Glomerular endothelial cell (primary cell): ENCODE results near the gene KDM5A. TPM values are rescaled to one million over a fixed set of nuclear protein-coding genes. Genes with fewer than 3 reads are reported as not detected.
"Not testable (repeated sequence)": the region's sequence is repeated elsewhere in the genome, so short reads cannot be mapped to it uniquely, and the experiment has no call there.

Source experiments
- DNase-seq: peaks from one replicate; pipeline ENCODE4 v3.0.0-alpha.2; 2011; ENCODE audit warnings: low read depth, low spot score; ENCODE audit errors: extremely low read depth
- total RNA-seq: library from RNA; depleted of rRNA; stranded (reverse); fragments of >200 nt; gene quantifications from 2 replicates; pipeline ENCODE4 v1.2.3, GENCODE V29; 2015

Gene KDM5A
- total RNA-seq, 1 donor from 2014 or later, result 70.1 TPM

DNA sequence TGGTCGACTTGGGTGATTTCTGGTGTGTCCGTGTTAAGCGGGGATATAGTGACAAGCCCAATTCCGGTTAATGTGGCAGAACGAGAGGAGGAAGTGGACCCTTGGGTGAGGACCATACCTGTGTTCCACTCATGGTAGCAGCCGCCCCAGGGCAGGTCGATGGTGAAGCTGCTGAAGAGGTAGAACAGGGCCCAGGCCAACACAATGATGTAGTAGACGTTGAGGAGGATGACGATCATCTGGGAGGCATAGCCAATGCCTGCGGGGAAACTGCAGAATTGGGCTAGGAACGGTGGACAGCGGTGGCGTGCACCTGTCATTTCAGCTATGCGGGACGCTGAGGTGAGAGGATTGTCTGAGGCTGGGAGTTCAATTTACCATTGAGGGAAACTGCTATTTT, 146.6 kb downstream of the KDM5A start:
- no peak for DNase-seq

DNA sequence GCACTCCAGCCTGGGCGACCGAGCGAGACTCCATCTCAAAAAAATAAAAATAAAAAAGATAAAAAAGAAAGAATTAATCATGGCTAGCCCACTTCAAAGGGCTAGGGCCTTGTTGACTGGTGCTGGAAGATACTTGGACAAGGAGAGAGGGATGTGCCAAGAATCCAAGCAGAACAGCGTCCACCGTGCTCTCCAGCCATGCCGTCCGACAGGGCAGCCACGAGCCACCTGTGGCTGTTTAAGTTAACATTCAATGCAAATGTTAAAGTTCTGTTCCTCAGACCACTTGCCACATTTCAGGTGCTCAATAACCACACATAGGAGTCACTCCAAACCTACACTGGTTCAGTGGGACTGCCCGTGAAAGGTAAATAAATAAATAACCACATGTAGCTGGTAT, 147.9 kb downstream of the KDM5A start:
- DNase-seq, result no peak

DNA sequence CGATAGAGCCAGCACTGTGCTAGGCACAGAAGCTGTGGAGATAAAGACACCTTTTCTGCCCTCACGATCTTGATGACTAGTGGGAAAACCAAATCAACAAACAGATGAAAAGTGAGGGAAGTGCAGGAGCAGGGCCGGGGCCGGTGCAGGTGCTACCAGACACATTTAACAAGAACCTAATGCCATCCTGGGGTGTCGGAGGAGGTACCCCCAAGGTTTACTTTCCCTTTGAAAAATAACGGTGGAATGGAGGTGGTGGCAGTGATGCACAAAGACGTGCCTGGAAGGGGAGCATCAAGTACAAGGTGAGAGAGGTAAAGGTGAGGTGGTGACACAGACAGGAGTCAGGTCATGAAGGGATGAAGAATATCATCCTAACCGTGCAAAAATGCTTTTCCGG, 148.6 kb downstream of the KDM5A start:
- no peak for DNase-seq

DNA sequence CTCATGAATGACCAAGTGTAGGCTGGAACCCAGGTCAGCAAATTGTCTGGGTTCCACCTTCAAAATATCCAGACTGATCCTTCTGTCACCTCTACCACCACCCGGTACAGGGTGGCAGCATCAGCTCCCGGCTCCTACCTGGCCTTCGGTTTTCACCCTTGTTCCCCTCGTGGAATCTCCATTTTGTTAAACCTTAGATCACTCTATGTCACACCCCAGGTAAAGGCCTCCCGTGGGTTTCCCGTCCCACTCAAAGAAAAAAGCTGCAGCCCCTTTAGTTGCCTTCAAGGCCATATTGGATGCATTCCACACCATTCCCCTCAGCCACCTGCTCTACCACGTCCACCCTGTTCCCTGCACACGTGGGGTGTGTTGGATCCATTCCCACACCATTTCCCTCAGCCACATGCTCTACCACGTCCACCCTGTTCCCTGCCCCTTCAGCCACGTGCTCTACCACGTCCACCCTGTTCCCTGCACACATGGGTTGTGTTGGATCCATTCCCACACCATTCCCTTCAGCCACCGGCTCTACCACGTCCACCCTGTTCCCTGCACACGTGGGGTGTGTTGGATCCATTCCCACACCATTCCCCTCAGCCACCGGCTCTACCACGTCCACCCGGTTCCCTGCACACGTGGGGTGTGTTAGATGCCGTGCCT, 150.3 kb downstream of the KDM5A start:
- no peak for DNase-seq

DNA sequence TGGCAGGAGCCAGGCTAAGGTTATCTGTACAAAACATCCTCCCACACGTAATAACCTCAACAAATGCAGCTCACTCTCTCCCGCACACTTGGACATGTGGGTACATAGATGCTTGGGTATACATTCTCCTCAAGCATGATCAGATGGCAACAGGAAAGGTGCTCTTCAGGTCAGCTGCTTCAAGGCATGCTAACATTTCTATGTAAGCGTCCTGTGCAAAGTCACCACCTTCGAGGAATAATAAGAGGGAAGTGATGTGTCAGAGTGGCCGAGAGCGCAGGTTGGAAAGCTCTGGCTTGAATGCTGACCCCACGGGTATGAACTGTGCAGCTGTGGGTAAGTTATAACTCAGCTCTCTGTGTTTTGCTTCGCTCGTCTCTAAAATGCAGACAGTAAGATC, 151.0 kb downstream of the KDM5A start:
- DNase-seq, result no peak

DNA sequence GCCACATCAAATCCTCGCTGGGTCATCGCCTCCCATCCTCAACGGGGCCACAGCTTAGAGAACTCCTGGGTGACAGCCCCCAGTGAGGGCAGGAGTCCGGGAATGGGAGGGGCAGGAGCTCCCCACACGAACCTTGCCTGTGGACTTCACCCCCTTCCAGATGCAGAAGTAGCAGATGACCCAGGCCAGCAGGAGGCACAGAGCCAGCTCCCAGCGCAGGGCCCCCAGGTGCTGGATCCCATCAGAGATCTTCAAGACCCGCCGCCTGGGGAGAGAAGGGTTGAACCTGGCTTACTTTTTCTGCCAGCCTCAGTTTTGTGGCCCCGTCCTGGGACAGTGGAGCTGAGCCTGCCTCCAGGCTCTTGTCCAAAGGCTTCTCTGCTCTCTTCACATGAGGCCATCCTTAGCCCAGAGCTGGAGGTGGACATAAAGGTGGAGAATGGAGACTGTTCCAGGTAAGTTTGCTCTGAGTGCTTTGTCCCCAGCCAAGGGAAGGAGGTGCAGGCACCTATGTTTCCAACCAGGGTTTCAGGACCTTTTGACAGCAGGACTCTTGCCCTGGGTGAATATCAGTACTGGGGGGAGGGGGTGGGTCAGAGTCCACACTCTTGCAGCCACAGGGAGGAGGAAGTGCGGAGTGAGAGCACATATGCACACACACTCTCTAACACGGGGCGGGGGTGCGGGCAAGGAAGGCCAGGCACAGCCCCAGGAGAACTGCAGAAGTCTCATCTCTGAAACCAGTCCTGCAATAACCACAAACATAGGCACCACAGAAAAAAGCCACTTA, 151.9 kb downstream of the KDM5A start:
- DNase-seq, result no peak

DNA sequence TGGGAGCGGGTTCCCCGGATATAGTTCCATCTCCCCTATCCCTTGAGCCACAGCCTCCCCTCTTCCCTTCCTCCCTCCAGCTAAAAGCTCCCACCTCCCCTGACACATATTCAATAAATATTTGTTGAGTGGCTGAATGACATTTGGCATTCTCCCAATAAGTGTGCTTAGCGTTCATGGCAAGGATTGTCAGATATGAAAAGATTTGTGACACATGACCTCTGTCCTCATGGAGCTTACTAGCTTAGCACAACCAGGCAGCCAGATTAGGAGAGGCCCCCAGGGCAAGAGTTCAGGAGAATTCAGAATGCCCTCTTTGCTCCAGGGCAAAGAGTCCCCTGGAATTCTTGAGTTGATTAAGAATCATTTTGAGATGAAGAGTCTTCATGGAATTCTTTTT, 152.7 kb downstream of the KDM5A start:
- DNase-seq, result no peak

DNA sequence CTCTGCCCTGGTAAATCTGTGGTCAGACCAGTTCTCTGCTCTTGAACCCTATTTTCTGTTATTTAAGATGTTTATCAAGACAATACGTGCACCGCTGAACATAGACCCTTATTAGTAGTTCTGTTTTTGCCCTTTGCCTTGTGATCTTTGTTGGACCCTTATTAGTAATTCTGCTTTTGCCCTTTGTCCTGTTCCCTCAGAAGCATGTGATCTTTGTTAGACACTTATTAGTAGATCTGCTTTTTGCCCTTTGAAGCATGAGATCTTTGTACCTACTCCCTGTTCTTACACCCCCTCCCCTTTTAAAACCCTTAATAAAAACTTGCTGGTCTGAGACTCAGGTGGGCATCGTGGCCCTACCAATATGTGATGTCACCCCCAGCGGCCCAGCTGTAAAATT, 153.2 kb downstream of the KDM5A start:
- DNase-seq, result not testable (repeated sequence)

DNA sequence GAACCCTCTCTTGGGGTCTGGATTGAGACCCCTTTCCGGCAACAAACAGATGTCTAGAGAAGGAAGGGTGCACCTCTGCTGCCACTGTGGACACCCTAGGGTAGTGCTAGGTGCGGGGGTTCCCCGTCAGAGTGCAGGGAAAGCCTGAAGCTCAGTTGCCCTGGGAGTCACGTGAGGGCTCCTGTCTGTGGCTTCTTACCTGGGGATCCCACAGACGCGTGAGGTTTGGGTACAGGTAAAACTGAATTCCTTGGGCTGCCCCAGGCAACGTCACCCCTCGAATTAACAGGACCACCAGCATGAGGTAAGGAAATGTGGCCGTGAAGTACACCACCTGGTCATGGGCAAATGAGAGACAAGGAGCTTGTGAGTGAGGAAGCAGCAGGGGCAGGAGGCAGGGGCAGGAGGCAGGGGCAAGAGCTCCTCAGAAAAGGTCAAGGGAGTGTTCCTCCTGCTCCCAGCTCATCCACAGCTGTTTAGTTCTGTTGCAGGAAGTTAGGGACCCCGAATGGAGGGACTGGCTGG, 154.2 kb downstream of the KDM5A start:
- no peak for DNase-seq

DNA sequence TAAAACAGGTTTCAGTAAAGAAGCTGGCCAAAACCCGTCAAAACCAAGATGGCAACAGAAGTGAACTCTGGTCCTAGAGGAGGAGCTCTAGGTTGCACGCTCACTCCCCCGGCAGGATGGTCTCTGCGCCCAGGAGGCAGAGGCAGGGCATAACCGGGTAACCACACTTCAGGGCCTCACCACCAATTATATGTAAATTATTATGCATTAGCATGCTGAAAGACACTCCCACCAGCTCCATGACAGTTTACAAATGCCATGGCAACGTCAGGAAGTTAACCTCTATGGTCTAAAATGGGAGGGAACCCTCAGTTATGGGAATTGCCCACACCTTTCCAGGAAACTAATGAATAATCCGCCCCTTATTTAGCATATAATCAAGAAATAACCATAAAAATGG, 155.1 kb downstream of the KDM5A start:
- DNase-seq, result no peak

DNA sequence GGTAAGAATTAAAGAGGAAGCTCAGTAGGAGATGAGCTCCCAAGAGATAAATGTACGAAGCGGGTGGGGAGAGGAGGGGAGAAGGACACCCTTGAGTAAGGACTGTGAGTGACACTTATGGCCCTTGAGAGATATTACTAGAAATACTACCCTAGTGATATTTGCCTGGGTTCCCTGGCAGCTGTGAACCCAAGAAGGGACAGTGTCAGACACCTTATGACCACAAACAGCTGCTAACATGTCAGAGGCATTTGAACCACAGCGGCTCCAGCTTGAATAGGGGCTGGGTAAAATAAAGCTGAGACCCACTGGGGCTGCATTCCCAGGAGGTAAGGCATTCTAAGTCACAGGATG, 155.5 kb downstream of the KDM5A start:
- no peak for DNase-seq

DNA sequence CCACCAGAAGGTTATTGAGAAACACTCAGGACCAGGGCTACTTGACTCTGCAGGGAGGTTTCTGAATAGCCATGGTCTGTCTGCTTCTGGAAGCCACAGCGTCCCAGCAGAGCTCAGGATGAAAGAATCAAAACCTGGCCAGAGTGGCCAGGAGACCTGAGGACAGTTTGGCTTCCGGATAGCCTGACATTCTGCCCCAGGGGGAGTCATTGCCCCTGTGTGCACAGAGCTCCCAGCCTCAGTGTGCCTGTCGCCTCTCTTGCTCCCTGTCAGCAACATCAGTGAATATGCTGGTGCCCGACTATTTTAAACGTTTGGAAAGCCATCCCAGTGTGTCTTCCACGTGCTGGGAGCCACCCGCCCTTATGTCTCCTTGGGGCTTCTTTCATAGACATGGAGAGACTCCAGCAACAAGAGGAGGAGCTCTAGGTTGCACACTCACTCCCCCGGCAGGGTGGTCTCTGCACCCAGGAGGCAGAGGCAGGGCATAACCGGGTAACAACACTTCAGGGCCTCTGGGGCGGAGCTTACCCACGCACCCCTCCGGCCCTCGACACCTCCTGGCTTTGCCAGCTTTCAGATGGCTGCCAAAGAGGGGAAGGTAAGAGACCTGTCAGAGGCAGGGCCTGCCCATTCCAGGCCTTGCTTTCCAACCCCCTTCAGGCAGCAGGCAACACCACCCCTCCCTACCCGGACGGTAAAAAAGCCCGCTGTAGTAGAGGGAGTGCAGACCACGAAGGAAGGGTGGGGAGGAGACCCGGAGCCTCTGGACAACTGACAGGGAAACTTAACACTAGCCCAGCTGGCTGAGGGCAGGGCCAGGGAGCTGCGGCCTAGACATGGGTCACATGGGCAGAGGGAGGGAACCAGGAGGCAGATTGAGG, 156.1 kb downstream of the KDM5A start:
- no peak for DNase-seq

DNA sequence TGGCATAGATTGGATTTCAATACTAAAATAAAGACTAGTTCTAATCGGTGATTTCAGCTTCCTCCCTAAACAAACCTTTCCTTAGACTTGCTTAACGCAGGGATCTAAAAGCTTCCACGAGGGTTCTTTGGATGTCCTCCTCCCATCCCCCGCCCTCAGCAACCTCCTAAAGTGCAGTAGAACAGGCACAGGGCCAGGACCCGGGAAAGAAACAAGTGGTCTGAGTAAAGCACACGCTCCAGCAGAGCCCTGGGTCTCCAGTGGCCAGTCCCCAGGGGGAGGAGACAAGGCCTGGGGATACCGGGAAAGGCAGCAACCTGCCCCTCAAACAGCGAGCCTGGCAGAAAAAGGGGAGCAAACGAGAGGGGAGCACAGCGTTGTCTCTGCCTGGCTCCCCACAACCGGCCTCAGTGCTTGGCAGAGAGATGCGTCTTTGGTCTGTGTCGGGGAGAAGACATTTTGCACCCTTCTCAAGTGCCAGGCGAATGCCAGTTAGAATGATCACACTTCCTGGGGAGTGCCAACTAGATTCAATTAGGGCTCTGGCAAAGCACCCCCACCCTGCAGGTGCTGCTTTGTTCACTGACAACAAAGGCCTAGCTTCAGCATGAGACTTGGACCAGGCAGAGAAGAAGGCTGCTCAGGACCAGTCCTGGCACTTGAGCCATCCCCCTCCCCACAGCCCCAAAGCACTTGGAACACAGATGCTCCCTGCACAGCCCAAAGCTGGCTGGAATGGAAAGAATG, 158.0 kb downstream of the KDM5A start:
- no peak for DNase-seq

Other genes starting within 250 kb of the KDM5A start
- gene SLC6A12, start 175.2 kb downstream of the KDM5A start, total RNA-seq, result 0.70 and 0.92 TPM in 2 replicates
- not detected in 2 replicates for gene SLC6A13, start 126.5 kb downstream of the KDM5A start, total RNA-seq
- 9.8 and 10.9 TPM in 2 replicates for gene CCDC77, start 12.3 kb upstream of the KDM5A start, total RNA-seq
- 0.44 and 0.64 TPM in 2 replicates for gene B4GALNT3, start 70.6 kb upstream of the KDM5A start, total RNA-seq